Activated CD8-positive, alpha-beta memory T cell treated with anti-CD3 and anti-CD28 coated beads, Interleukin-2, amount 10 ng/mL, durations not matched to agents 7 days and 5 days (primary cell): ENCODE measurements around the gene OTOA. TPM values are rescaled to one million over a fixed set of nuclear protein-coding genes. Genes with fewer than 3 reads are reported as not detected.
A peak's percentile ranks its signal among the peaks of the same experiment; 100 is the strongest.
"Not testable (repeated sequence)": the region's sequence is repeated elsewhere in the genome, so short reads cannot be mapped to it uniquely, and the experiment has no call there.

Experiments
- ATAC-seq: fragments of 150-1000 bp; cut with Tn5 transposase; one replicate; pipeline ENCODE4 v1.10.0; 2021; ENCODE audit warnings: moderate library complexity
- CTCF ChIA-PET: fragments of 350-600 bp; sonication (Branson Sonifier 250); formaldehyde crosslinking; loops from one replicate; lab custom pipeline; 2021; ENCODE audit warnings: antibody characterized with exemption; lab: Charles Lee
- DNase-seq: peaks from one replicate; pipeline ENCODE4 v3.0.0-alpha.2; 2020
- H3K27ac Mint-ChIP-seq: one replicate; pipeline ENCODE4 v1.8.0; 2021; ENCODE audit warnings: mild to moderate bottlenecking, mixed read lengths
- H3K27me3 Mint-ChIP-seq: one replicate; pipeline ENCODE4 v1.8.0; 2021; ENCODE audit warnings: mixed read lengths
- H3K36me3 Mint-ChIP-seq: one replicate; pipeline ENCODE4 v1.8.0; 2021; ENCODE audit warnings: mild to moderate bottlenecking, mixed read lengths
- H3K4me1 Mint-ChIP-seq: one replicate; pipeline ENCODE4 v1.8.0; 2021; ENCODE audit warnings: mixed read lengths
- H3K4me3 Mint-ChIP-seq: one replicate; pipeline ENCODE4 v1.8.0; 2021; ENCODE audit warnings: mild to moderate bottlenecking, moderate library complexity, mixed read lengths
- H3K9me3 Mint-ChIP-seq: one replicate; pipeline ENCODE4 v1.8.0; 2022; ENCODE audit warnings: low read depth, mixed read lengths
- total RNA-seq, 2 experiments: library from RNA; stranded (reverse); gene quantifications; one replicate each; pipeline ENCODE4 v1.2.3, GENCODE V29; 2021

Gene OTOA
- total RNA-seq, 2 experiments from 2014 or later: 0.09 to 0.38 TPM

- ATAC-seq (no peak), DNase-seq (no peak)
- Mint-ChIP-seq H3K9me3 (no peaks in the 10 kb centered on the region), H3K27ac (no peak overlapping the region), H3K36me3 (no peaks in the 10 kb centered on the region), H3K27me3 (no peaks in the 10 kb centered on the region), H3K4me1 (peaks cover 5% of the 10 kb centered on the region), H3K4me3 (no peak overlapping the region)
- CTCF ChIA-PET: interaction anchor here (2.2 to 2.5 kb wide), 2 partner anchors 10 to 62 kb away, joined by 10 to 11 read pairs; no protein-coding TSS in a partner anchor
Observed at GRCh38 chr16:21719283-21719682, 55.5 kb downstream of the OTOA start.

GRCh38 chr16:21720533-21720932, 56.8 kb downstream of the OTOA start:
- Mint-ChIP-seq H3K4me3 (no peak overlapping the region), H3K27me3 (no peaks in the 10 kb centered on the region), H3K27ac (no peak overlapping the region), H3K36me3 (no peaks in the 10 kb centered on the region), H3K9me3 (no peaks in the 10 kb centered on the region), H3K4me1 (peaks cover 4% of the 10 kb centered on the region)
- no peak for ATAC-seq
- no peak for DNase-seq
- CTCF ChIA-PET: no interaction called here

DNA sequence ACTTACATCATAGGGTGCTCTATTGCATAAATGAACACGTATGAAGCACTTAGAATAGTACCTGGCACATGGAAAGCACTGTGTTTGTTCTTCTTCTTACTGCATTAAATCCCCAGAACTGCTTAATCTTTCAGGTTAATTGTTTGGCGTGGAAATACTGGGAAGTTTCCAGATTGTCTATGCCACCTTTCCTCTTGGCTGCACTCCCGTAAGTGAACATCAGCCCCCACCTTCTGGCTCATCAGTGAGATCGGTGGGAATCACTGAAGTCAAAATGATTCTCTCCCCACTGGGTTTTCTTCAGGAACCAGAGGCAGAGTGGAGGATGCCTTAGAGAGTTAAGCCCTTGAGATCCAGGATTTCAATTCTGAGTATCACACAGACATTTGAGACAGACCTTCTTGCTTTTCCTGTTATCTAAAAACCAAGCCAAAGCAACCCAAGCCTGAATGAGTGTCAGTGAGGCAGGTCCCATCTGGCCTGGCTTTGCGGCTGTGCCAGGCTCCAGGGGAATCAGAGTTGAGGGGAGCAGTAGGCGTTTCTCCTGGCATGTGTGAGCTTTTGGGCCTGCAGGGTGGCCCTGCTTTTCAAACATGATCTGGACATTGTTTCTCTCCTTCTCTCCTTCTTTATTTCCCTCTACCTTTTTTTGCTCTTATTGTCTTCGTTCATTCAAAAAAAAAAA, 59.1 kb downstream of the OTOA start:
- H3K36me3 Mint-ChIP-seq: no peaks in the 10 kb centered on the region
- H3K9me3 Mint-ChIP-seq: no peaks in the 10 kb centered on the region
- ATAC-seq (no peak), DNase-seq (no peak)
- H3K27ac Mint-ChIP-seq: no peak overlapping the region
- no peaks in the 10 kb centered on the region for H3K27me3 Mint-ChIP-seq
- no peak overlapping the region for H3K4me3 Mint-ChIP-seq
- peaks cover 4% of the 10 kb centered on the region for H3K4me1 Mint-ChIP-seq
- CTCF ChIA-PET: interaction anchor here (1.5 to 2.0 kb wide), 2 partner anchors 65 to 66 kb away, joined by 3 to 6 read pairs; no protein-coding TSS in a partner anchor

DNA sequence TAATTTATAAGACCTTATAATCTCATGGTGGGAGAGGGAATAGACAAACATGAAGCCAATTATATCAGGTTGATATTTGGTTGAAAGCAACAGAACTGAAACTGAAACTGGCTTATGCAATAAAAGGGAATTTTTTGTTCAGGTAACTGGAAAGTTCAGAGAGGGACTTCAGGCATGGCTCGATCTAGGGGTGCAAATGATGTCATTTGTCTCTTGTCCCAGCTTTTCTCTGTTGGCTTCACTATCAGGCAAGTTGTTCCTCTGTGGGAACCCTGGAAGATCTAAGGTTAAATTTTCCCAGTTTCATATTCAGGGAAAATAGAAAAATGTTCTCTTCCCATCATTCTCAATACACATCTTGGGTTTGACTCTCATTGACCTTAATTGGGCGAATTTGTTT, 59.8 kb downstream of the OTOA start:
- Mint-ChIP-seq H3K27ac (no peak overlapping the region), H3K4me3 (no peak overlapping the region), H3K27me3 (no peaks in the 10 kb centered on the region), H3K4me1 (peaks cover 4% of the 10 kb centered on the region), H3K9me3 (no peaks in the 10 kb centered on the region), H3K36me3 (no peaks in the 10 kb centered on the region)
- ATAC-seq: no peak
- CTCF ChIA-PET: interaction anchor here (2.0 kb wide), 1 partner anchor 66 kb away, joined by 6 read pairs; no protein-coding TSS in a partner anchor
- DNase-seq: no peak

DNA sequence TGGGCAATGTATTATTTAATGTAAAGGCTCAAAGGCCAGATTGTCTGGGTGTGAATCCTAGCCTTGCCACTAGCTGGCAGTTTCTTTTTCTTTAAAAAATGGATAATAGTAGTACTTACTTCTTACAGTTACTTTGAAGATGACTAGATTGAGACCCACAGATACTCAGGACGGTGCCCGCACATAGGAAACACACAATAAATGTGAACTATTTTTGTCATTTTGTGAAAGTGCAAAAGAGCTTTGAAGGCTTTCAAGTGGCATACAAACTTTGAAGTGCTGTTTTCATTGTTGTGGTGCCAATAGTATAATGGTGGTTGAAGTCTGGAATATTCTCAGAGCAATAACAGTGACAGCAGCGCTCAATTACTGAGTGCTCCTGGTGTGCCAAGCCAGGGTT, 63.6 kb downstream of the OTOA start:
- ATAC-seq: no peak
- H3K36me3 Mint-ChIP-seq: no peaks in the 10 kb centered on the region
- no peaks in the 10 kb centered on the region for H3K9me3 Mint-ChIP-seq
- CTCF ChIA-PET: no interaction called here
- H3K4me1 Mint-ChIP-seq: peaks cover 4% of the 10 kb centered on the region
- no peak overlapping the region for H3K27ac Mint-ChIP-seq
- DNase-seq: no peak
- H3K27me3 Mint-ChIP-seq: no peaks in the 10 kb centered on the region
- no peak overlapping the region for H3K4me3 Mint-ChIP-seq

DNA sequence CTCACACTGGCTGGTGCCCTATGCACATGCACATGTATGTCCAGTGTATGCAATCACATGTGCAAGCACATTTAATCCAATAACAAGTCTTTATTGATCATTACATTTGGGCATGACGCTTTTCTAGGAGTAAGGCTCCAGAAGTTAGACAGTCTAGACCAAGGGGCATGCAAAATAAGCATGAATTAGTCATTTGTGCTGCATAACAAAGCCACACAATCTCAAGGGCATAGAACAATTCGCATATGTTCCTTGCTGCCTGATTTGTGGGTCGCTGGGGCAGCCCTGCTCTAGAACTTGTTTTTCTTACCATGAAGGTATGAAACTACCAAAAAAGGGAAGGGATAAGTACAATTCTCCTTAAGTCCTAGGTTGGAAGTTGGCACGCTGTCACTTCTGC, 67.5 kb downstream of the OTOA start:
- ATAC-seq, H3K4me3 Mint-ChIP-seq, H3K36me3 Mint-ChIP-seq, H3K27ac Mint-ChIP-seq, H3K4me1 Mint-ChIP-seq, DNase-seq, H3K9me3 Mint-ChIP-seq, H3K27me3 Mint-ChIP-seq, CTCF ChIA-PET: not testable (repeated sequence)

GRCh38 chr16:21740637-21741036, 76.9 kb downstream of the OTOA start:
- ATAC-seq, CTCF ChIA-PET, H3K9me3 Mint-ChIP-seq: not testable (repeated sequence)

GRCh38 chr16:21756192-21757079, 92.7 kb downstream of the OTOA start:
- CTCF ChIA-PET: interaction anchor here (0.6 kb wide), 1 partner anchor 47 kb away, joined by 4 read pairs; no protein-coding TSS in a partner anchor
- H3K4me1 Mint-ChIP-seq, H3K27me3 Mint-ChIP-seq, H3K9me3 Mint-ChIP-seq, ATAC-seq, H3K4me3 Mint-ChIP-seq, H3K27ac Mint-ChIP-seq, H3K36me3 Mint-ChIP-seq: not testable (repeated sequence)
- DNase-seq: peak; percentile 43

More at GRCh38 chr16:21740637-21741036, 76.9 kb downstream of the OTOA start:
- not testable (repeated sequence) for H3K36me3 Mint-ChIP-seq, DNase-seq, H3K4me1 Mint-ChIP-seq, H3K27me3 Mint-ChIP-seq, H3K27ac Mint-ChIP-seq, H3K4me3 Mint-ChIP-seq

GRCh38 chr16:21757080-21757671, 93.4 kb downstream of the OTOA start:
- CTCF ChIA-PET: interaction anchor here (0.6 kb wide), 1 partner anchor 46 kb away, joined by 4 read pairs; no protein-coding TSS in a partner anchor
- DNase-seq, H3K4me1 Mint-ChIP-seq, H3K27ac Mint-ChIP-seq, H3K9me3 Mint-ChIP-seq, H3K36me3 Mint-ChIP-seq, H3K4me3 Mint-ChIP-seq, H3K27me3 Mint-ChIP-seq: not testable (repeated sequence)
- peak; percentile 96 for ATAC-seq

- H3K27me3 Mint-ChIP-seq, H3K4me3 Mint-ChIP-seq, DNase-seq, ATAC-seq, H3K9me3 Mint-ChIP-seq, H3K27ac Mint-ChIP-seq, H3K36me3 Mint-ChIP-seq, H3K4me1 Mint-ChIP-seq, CTCF ChIA-PET: not testable (repeated sequence)
Observed at GRCh38 chr16:21768280-21768679, 104.5 kb downstream of the OTOA start.

GRCh38 chr16:21768810-21769209, 105.0 kb downstream of the OTOA start:
- H3K27ac Mint-ChIP-seq, CTCF ChIA-PET, H3K9me3 Mint-ChIP-seq, DNase-seq, ATAC-seq, H3K4me3 Mint-ChIP-seq, H3K27me3 Mint-ChIP-seq, H3K4me1 Mint-ChIP-seq, H3K36me3 Mint-ChIP-seq: not testable (repeated sequence)

GRCh38 chr16:21769284-21769683, 105.5 kb downstream of the OTOA start:
- CTCF ChIA-PET, H3K27ac Mint-ChIP-seq, ATAC-seq, DNase-seq, H3K9me3 Mint-ChIP-seq, H3K36me3 Mint-ChIP-seq, H3K4me3 Mint-ChIP-seq, H3K27me3 Mint-ChIP-seq, H3K4me1 Mint-ChIP-seq: not testable (repeated sequence)

- H3K4me1 Mint-ChIP-seq, DNase-seq, CTCF ChIA-PET, H3K4me3 Mint-ChIP-seq, H3K27me3 Mint-ChIP-seq, H3K36me3 Mint-ChIP-seq, H3K9me3 Mint-ChIP-seq, H3K27ac Mint-ChIP-seq: not testable (repeated sequence)
- peak; percentile 51 for ATAC-seq
Observed at GRCh38 chr16:21770584-21770983, 106.8 kb downstream of the OTOA start.
